Neural progenitor cell (in vitro differentiated cells): Measurements from ENCODE around the gene CD70. TPM values are rescaled to one million over a fixed set of nuclear protein-coding genes. Genes with fewer than 3 reads are reported as not detected.
"Not testable (repeated sequence)": the region's sequence is repeated elsewhere in the genome, so short reads cannot be mapped to it uniquely, and the experiment has no call there.

ENCODE experiments used
- DNase-seq: peaks from one replicate; pipeline ENCODE4 v3.0.0-alpha.2; 2016; ENCODE audit warnings: low spot score
- H2AFZ ChIP-seq: fragments of 200-600 bp; sonication (generic); replicated peaks from 2 replicates; pipeline ENCODE4 v1.6.1; 2016; ENCODE audit warnings: antibody characterized with exemption
- H3F3A ChIP-seq: fragments of 200-600 bp; sonication (generic); 2 replicates; pipeline ENCODE4 v1.6.1; 2016; ENCODE audit warnings: antibody characterized with exemption, low read depth
- H3K27ac ChIP-seq: fragments of 200-600 bp; sonication (generic); 2 replicates; pipeline ENCODE4 v1.5.1; 2016; ENCODE audit warnings: mild to moderate bottlenecking
- H3K27me3 ChIP-seq: fragments of 200-600 bp; sonication (generic); 2 replicates; pipeline ENCODE4 v1.6.1; 2016; ENCODE audit warnings: mild to moderate bottlenecking, moderate library complexity
- H3K36me3 ChIP-seq: fragments of 200-600 bp; sonication (generic); 2 replicates; pipeline ENCODE4 v1.5.1; 2016
- H3K4me1 ChIP-seq: fragments of 200-600 bp; sonication (generic); 2 replicates; pipeline ENCODE4 v1.6.1; 2016; ENCODE audit warnings: mixed run types
- H3K4me2 ChIP-seq: fragments of 200-600 bp; sonication (generic); 2 replicates; pipeline ENCODE4 v1.6.1; 2016
- H3K4me3 ChIP-seq: fragments of 200-600 bp; sonication (generic); 2 replicates; pipeline ENCODE4 v1.5.1; 2016
- H3K79me2 ChIP-seq: fragments of 200-600 bp; sonication (generic); 2 replicates; pipeline ENCODE4 v1.6.1; 2016; ENCODE audit warnings: low read depth
- H3K9ac ChIP-seq: fragments of 200-600 bp; sonication (generic); 2 replicates; pipeline ENCODE4 v1.6.1; 2016
- H3K9me3 ChIP-seq: fragments of 200-600 bp; sonication (generic); 2 replicates; pipeline ENCODE4 v1.5.1; 2016; ENCODE audit warnings: low read depth
- H4K20me1 ChIP-seq: fragments of 200-600 bp; sonication (generic); 2 replicates; pipeline ENCODE4 v1.6.1; 2016; ENCODE audit warnings: low read depth
- H3K27ac Mint-ChIP-seq: 3 replicates; pipeline ENCODE4 v1.8.0; 2021; ENCODE audit warnings: mixed read lengths
- H3K27me3 Mint-ChIP-seq: 2 replicates; pipeline ENCODE4 v1.8.0; 2022; ENCODE audit warnings: low read depth, mild to moderate bottlenecking, inconsistent platforms, moderate library complexity, mixed read lengths; ENCODE audit not compliant: insufficient read depth
- H3K36me3 Mint-ChIP-seq: 3 replicates; pipeline ENCODE4 v1.8.0; 2021; ENCODE audit warnings: mixed read lengths
- H3K4me1 Mint-ChIP-seq: 3 replicates; pipeline ENCODE4 v1.8.0; 2021; ENCODE audit warnings: mixed read lengths
- H3K4me3 Mint-ChIP-seq: 3 replicates; pipeline ENCODE4 v1.8.0; 2021; ENCODE audit warnings: mild to moderate bottlenecking, moderate library complexity, mixed read lengths
- H3K9me3 Mint-ChIP-seq: 3 replicates; pipeline ENCODE4 v1.8.0; 2020; ENCODE audit warnings: mixed read lengths
- EZH2 ChIP-seq: fragments of 200-600 bp; sonication (generic); IDR thresholded peaks from 2 replicates; pipeline ENCODE4 v1.6.1; 2017; ENCODE audit warnings: antibody characterized with exemption, mild to moderate bottlenecking, moderate library complexity
- EZH2phosphoT487 ChIP-seq: fragments of 200-600 bp; sonication (generic); IDR thresholded peaks from 2 replicates; pipeline ENCODE4 v1.6.1; 2017; ENCODE audit warnings: antibody characterized with exemption
- total RNA-seq: library from RNA; depleted of rRNA; stranded (reverse); fragments of >200 nt; gene quantifications from 2 replicates; pipeline ENCODE4 v1.2.3, GENCODE V29; 2015; ENCODE audit warnings: low replicate concordance
- TF ChIP-seq, protein P1 (sequence below): fragments of 200-600 bp; sonication (generic); IDR thresholded peaks from 2 replicates; pipeline ENCODE4 v1.5.1; 2017; ENCODE audit warnings: antibody characterized with exemption, mild to moderate bottlenecking

CD70 gene
- total RNA-seq, 1 donor from 2014 or later = not detected

DNA sequence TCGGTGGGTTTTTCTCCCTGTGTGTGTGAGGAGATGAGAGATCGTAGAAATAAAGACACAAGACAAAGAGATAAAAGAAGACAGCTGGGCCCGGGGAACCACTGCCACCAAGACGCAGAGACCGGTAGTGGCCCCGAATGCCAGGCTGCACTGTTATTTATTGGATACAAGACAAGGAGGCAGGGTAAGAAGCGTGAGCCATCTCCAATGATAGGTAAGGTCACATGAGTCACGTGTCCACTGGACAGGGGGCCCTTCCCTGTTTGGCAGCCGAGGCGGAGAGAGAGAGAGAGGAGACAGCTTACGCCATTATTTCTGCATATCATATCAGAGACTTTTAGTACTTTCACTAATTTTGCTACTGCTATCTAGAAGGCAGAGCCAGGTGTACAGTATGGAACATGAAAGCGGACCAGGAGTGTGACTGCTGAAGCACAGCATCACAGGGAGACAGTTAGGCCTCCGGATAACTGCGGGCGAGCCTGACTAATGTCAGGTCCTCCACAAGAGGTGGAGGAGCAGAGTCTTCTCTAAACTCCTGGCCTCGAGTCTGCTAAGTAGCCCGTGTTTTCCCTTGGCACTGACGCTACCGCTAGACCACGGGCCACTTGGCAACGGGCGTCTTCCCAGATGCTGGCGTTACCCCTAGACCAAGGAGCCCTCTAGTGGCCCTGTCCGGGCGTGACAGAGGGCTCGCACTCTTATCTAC, 42.0 kb upstream of the CD70 start:
- H3K9ac ChIP-seq, H3K27me3 Mint-ChIP-seq, H3K36me3 Mint-ChIP-seq, H3K27ac ChIP-seq, H3K27ac Mint-ChIP-seq, H3K4me1 ChIP-seq, H3K79me2 ChIP-seq, H3F3A ChIP-seq, H4K20me1 ChIP-seq, H3K9me3 ChIP-seq, H3K4me3 Mint-ChIP-seq, H3K4me3 ChIP-seq, H3K4me1 Mint-ChIP-seq, H3K36me3 ChIP-seq: not testable (repeated sequence)
- peak overlapping the region; percentile 31 for H3K4me2 ChIP-seq
- TF ChIP-seq, protein P1, sequence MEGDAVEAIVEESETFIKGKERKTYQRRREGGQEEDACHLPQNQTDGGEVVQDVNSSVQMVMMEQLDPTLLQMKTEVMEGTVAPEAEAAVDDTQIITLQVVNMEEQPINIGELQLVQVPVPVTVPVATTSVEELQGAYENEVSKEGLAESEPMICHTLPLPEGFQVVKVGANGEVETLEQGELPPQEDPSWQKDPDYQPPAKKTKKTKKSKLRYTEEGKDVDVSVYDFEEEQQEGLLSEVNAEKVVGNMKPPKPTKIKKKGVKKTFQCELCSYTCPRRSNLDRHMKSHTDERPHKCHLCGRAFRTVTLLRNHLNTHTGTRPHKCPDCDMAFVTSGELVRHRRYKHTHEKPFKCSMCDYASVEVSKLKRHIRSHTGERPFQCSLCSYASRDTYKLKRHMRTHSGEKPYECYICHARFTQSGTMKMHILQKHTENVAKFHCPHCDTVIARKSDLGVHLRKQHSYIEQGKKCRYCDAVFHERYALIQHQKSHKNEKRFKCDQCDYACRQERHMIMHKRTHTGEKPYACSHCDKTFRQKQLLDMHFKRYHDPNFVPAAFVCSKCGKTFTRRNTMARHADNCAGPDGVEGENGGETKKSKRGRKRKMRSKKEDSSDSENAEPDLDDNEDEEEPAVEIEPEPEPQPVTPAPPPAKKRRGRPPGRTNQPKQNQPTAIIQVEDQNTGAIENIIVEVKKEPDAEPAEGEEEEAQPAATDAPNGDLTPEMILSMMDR = peak; percentile 74
- peaks cover 13% of the 10 kb centered on the region for H3K9me3 Mint-ChIP-seq
- H3K27me3 ChIP-seq = peaks cover 11% of the 10 kb centered on the region
- peak overlapping the region; percentile 63 for H2AFZ ChIP-seq
- DNase-seq = peak; percentile 79

DNA sequence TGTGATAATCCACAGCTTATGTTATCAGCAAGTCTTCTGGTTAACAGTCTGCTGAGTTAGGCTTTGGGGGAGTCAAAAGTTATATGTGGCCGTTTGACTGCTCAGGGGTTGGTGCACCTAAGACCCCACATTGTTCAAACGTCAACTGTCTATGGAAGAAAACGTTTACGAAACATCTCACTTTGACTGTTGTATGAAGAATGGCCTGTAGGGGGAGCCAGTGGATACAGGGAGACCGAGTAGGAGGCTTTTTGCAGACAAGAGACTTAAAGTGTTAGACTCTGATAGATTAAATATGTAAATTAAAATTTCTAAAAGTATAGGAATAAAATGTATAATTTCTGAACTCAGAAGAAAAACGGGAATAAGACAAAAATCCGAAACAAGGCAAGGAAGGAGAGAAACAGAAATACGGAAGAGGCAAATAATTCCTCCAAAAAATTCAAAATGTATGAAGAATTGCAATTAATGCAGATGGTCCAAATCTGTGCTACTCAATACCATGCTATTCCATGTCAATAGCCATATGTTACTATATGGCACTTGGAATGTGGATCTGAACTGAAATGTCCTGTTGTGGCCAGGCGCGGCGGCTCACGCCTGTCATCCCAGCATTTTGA, 41.2 kb upstream of the CD70 start:
- H3K36me3 Mint-ChIP-seq = no peaks in the 10 kb centered on the region
- no peak overlapping the region for H3K27ac ChIP-seq
- peaks cover 18% of the 10 kb centered on the region for H3K9me3 Mint-ChIP-seq
- peak; percentile 86 for DNase-seq
- H3K4me1 Mint-ChIP-seq = no peaks in the 10 kb centered on the region
- no peak for TF ChIP-seq EZH2phosphoT487
- TF ChIP-seq EZH2 = no peak
- TF ChIP-seq, protein P1 = peak; percentile 86
- H3K9me3 ChIP-seq = peaks cover 6% of the 10 kb centered on the region
- H3K27me3 ChIP-seq = peaks cover 11% of the 10 kb centered on the region
- no peak overlapping the region for H3K27ac Mint-ChIP-seq
- H3K36me3 ChIP-seq = no peaks in the 10 kb centered on the region
- no peak overlapping the region for H3K9ac ChIP-seq
- no peaks in the 10 kb centered on the region for H4K20me1 ChIP-seq
- H3K4me3 ChIP-seq = no peak overlapping the region
- H3K27me3 Mint-ChIP-seq = peaks cover 9% of the 10 kb centered on the region
- H3K4me2 ChIP-seq = no peak overlapping the region
- H3K4me3 Mint-ChIP-seq = no peak overlapping the region
- H2AFZ ChIP-seq = no peak overlapping the region
- H3F3A ChIP-seq = no peaks in the 10 kb centered on the region
- no peaks in the 10 kb centered on the region for H3K79me2 ChIP-seq
- H3K4me1 ChIP-seq = no peaks in the 10 kb centered on the region

DNA sequence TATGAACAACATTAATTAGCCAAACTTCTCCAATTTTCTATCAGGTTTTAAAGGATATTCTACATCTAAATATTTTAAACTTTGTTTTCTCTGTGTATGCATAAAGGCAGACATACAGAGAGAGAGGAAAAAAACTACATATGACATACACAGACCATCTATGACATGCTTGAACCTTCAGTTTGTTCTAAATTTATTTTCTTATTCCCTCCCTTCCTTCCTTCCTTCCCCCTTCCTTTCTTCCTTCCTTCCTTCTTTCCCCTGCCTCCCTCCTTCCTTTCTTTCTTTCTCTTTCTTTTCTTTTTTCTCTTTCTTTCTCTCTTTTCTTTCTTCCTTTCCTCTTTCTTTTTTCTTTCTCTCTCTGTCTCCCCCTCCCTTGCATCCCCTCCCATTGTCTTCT, 35.8 kb upstream of the CD70 start:
- H3K27me3 Mint-ChIP-seq = peaks cover 11% of the 10 kb centered on the region
- H3F3A ChIP-seq = no peaks in the 10 kb centered on the region
- H3K27ac Mint-ChIP-seq = no peak overlapping the region
- no peak overlapping the region for H3K9ac ChIP-seq
- H3K79me2 ChIP-seq = no peaks in the 10 kb centered on the region
- no peaks in the 10 kb centered on the region for H3K36me3 ChIP-seq
- no peak overlapping the region for H3K4me2 ChIP-seq
- H3K27ac ChIP-seq = no peak overlapping the region
- H3K4me3 Mint-ChIP-seq = no peak overlapping the region
- no peaks in the 10 kb centered on the region for H3K36me3 Mint-ChIP-seq
- no peak overlapping the region for H3K4me3 ChIP-seq
- no peak for DNase-seq
- H2AFZ ChIP-seq = no peak overlapping the region
- peaks cover 18% of the 10 kb centered on the region for H3K9me3 Mint-ChIP-seq
- H3K4me1 Mint-ChIP-seq = no peaks in the 10 kb centered on the region
- H4K20me1 ChIP-seq = no peaks in the 10 kb centered on the region
- peaks cover 24% of the 10 kb centered on the region for H3K9me3 ChIP-seq
- H3K4me1 ChIP-seq = no peaks in the 10 kb centered on the region
- H3K27me3 ChIP-seq = no peaks in the 10 kb centered on the region
- no peak for TF ChIP-seq EZH2
- TF ChIP-seq EZH2phosphoT487 = no peak
- TF ChIP-seq, protein P1 = no peak
